ELF-1 (cell line): ENCODE results near the gene SLC1A7.

Source experiments
- DNase-seq: peaks from one replicate; pipeline ENCODE4 v3.0.0-alpha.2; 2016; ENCODE audit warnings: low read depth, low spot score

SLC1A7 gene

DNA sequence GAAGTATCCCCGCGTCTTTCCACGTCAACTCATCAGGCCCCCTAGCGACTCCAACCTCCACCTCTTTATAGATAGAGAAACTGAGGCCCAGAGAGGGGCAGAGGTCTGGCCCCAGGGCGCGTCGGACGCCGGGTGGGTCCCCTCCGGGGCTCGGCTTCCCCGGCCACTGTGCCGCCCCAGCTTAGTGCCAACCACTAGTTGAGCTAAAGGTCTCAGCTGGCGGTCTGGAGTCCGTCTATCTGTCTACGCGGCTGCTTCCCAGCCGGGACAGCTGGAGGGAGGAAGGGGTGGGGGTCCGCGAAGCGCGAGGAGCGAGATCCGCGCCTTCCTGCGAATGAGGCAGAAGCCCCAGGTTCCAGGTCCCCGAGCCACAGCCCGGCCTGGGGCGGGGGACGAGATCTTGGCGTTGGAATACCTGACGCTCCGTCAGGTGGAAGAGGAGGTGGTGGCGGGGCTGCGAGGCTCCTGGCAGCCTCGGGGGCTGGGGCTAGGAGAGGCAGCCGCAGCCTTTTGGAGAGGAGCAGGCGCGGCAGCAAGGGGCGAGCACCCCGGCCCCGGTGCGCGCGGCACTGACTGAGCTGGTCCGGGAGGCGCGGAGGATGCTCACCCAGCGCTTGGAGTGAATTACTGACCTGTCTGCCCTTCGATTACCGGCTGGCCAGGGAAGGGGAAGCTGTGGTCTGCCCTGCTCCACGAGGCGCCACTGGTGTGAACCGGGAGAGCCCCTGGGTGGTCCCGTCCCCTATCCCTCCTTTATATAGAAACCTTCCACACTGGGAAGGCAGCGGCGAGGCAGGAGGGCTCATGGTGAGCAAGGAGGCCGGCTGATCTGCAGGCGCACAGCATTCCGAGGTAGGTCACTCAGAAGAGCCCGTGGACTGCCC is 79.5 kb downstream of the SLC1A7 start:
- peak; percentile 44 for DNase-seq

DNA sequence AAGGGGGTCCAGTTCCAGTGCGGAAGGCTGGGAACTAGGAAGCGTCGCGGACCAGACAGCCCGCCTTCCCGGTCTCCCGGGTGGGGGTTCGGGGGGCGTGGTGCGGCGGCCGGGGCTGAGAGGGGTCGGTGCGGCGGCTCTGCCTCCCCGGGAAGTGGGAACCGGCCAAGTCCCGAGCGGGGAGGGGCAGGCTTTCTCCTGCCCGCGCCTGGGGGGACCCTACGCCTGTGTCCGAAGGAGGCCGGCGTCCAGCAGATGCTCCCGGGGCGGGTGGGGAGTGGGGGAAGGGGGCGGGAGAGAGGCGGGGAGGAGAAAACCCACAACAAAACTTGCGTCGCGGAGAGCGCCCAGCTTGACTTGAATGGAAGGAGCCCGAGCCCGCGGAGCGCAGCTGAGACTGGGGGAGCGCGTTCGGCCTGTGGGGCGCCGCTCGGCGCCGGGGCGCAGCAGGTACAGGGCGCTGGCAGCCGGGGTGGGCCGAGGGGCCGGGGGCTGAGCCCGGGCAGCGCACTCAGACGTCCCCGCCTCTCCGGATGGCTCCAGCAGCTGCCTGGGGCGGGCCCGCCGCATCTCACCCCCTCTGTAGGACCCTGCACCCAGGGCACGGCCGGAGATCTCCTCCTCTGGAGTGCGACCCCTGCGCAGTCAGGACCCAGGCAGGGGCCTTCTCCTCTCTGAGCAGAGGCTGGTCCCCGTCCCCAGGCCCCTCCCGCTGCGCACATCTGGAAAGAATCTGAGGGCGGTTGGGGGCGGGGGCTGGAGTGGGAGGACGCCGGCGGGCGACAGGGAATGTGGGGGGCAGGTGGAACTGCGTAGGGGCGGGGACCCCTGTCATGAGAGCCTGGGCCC is 80.4 kb downstream of the SLC1A7 start, which contains the start of gene PODN:
PODN (plus strand) TSS at position 355 of the 849 bp plus-strand sequence. CDS start 7,643 bp downstream, outside the sequence.
- no peak for DNase-seq

DNA sequence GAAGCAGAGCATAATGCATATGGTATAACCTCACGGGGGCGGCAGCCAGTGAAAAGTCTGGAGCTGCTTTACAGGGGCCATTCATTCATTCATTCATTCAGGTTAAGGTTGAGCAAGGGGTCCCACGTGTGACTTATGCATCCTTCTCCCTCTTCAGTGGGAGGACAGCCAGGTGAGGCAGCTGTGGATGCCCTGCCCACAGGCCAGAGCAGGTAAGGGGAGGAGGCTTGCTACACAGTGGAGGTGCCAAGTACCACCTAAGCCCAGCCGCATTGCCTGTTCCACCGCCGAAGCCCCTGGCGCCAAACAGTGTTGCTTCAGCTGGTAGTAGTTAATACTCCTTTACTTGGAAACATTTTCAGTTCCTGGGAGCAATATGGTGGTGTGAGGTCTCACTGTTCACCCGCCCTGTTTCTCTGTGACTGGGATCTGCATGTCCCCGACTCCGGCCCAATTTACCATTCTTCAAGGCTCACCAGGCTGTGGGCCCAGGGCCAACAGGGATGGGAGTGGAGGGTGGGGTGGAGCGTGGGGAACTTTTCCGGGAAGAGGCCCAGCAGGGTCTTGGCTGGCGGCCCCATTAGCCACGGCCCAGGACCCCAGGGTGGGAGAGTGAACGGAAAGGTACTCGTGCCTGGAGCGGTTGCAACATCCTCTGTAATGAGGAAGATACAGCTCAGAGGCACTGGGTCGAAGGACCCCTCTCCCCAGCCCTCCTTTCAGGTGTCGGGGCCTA is 81.1 kb downstream of the SLC1A7 start:
- no peak for DNase-seq

DNA sequence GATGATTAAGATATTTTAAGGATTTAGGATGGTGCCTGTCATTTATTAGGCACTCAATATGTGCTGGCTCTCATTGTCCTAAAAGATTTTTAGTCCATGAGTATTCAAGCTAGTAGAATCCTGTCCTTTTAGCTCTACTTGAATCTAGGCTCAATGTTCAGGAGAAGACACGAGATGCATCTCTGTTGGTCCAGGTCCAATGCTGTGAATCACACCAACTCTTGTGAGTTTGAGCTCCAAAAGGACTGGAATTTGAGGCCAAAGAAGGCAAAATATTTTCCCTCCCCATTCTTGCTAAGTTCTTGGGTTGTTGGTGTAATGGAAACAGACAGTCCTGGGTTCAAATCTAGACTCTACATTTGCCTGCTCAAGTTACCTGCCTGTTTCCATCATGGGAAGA is 81.9 kb downstream of the SLC1A7 start:
- DNase-seq, result no peak

DNA sequence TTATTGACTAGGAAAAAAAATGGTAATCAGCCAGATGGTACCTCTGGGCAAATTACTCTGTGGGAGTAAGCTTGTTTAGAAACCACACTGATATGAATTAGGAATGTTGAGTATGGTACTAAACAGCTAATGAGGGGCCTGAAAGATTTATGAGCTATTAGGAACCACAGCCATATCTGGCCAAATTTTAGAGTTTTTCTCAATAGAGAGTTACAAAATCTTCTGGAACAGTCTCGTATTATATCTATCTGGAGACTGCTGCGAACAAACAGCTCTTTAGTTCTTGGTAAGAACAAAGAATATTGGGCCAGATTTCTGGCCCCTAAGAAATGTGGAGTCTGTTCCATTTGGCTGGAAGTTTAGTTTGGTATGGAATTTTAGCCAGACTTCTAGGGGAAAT is 85.3 kb downstream of the SLC1A7 start:
- DNase-seq, result no peak

DNA sequence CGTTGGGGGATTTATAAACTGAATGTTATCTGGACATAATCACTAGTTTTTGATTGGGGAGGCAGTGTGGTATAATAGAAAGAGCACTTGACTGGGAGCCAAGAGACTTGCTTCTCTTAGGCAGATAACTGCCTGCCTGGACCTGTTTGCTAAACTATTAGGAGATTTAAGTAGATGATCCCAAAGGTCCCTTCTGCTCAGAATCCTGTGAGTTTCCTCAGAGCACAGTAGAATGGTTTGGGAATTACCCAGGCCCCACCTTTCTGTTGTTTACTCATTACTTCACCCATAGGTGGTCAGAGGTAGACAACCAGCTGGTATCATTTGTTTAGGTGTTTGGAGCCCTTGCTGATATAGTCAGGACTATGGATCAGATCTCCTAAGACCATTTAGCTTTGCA is 90.8 kb downstream of the SLC1A7 start:
- no peak for DNase-seq

DNA sequence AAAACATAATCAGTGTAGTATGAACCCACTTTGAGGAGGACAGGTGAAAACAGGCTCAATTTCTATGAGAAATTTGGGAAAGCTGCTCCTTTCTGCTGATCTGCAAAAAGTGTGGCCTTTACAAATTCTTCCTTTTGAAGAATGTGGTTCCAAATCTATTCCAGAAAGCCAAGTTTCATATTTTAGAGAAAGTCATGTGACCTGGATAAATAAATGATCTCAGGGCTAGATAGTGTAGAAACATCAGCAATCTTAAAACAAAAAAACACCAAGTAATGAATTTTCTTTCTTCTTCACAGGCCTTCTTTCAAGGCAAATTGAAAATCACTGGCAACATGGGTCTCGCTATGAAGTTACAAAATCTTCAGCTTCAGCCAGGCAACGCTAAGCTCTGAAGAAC is 92.1 kb downstream of the SLC1A7 start:
- no peak for DNase-seq

DNA sequence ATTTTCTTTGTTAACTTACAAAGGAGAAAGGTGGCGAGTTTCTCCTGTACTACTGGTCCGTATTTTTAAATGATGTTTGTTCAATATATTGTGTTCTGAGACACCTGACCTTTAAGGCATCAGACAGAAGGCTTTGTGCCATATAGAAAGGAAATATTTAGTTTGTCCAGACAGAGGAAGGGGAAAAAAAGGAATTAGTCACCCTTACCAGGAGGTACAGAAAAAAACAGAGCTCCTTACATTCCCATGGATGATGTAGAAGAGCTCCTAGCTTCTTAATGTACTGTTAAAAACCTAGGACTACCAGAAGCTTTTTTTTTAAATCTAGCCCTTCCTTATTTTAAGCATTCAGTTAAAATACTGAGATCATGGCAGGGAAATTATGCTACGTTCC is 92.9 kb downstream of the SLC1A7 start:
- DNase-seq, result no peak

DNA sequence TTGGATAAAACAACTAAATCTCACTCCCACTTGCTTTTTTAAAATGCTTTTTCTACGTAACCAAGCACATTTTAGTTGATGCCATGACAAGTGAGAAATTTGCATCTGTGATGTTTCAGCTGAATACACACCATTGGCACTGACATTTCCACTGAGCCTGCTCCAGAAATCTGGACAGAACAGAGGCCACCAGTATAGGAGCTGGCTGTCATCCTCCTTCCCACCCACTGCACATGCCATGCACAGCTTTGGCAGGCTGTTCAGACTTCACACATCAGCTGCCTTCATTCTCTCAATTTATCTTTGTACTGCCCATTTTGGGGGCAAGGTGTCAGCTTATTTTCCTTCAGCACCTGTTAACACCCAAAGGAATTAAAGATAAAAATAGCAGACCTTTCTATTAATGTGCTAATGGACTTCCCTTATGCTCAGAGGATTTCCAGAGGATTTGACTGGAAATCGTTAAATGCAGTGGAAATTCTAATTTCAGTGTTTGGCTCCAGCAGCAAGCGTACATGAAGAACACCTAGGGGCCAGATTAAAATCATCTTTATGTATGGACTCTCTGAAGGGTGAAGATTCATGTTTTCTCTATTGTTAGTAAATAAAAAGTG is 93.4 kb downstream of the SLC1A7 start:
- DNase-seq, result no peak

DNA sequence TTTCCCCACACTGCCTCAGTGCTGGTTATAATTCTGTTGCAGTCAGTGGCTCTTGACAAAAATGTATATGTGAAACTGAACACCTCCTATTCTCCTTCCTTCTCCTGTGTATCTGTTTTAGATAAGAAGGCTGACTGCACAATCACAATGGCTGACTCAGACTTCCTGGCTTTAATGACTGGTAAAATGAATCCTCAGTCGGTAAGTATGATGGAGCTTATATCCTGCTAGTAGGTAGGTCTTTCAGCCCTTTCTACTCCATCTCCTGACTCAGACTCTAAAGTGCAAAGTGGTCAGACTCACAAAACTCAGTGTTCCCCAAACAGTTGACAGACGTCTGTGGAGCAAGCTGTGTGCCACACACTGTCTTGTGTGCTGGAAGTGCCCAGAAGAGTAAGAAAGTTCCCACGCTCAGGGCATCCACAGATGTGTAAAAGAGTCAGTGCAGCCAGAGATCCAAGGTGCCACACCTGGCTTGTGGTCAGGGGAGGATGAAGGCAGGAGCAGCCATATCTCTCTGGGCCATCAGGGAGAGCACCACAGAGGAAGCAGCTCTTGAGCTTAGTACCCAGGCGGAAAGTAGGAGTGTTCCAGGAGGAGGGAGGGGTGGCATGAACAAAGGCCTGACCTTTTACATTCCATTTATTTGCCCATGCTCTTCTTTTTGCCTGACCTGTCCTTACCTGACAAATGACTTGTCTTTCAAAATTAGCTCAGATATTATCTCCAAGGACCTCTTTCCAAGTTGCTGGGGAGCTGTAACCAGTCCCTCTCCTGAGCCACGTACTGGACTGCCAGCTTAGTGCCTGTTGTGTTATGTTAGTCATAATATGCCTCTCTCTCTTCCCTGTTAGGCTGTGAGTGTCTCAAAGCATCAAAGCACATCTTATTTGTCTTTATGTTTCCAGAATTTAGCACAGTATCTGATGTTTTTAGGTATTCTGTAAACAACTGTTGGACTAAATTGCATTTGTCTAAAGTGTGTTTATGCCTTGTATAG is 94.4 kb downstream of the SLC1A7 start:
- no peak for DNase-seq

DNA sequence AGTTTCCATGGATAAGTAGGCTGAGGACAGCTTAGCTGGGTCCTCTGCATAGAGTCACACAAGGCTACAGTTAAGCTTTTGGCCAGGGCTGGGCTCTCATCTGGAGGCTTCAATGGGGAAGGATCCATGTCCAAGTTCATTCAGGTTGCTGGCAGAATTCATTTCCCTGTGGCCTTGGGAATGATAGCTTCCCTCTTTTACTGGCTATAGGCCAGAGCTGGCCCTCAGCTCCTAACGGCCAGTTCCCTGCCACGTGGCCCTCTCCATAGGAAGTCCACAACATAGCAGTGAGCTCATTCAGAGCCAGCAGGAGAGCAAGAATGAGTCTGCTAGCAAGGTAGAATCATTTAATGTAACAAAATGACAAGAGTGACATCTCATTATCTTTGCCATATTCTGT is 95.5 kb downstream of the SLC1A7 start:
- no peak for DNase-seq

DNA sequence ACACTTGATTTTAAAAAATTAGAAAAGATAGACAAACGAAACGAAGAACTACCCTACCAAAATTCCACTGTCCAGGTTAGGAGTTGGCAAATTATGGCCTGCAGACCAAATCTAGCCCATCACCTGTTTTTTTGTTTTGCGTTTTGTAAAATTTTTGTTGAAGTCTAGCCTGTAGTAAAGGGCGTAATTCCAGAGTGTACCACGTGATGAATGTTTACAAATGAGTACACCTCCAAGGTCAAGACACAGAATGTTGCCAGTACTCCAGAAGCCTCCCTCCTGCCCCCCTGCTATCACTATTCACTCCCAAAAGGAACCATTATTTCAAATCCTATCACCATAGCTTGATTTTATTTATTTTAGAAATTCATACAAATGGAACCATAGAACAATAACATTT is 97.5 kb downstream of the SLC1A7 start:
- no peak for DNase-seq

DNA sequence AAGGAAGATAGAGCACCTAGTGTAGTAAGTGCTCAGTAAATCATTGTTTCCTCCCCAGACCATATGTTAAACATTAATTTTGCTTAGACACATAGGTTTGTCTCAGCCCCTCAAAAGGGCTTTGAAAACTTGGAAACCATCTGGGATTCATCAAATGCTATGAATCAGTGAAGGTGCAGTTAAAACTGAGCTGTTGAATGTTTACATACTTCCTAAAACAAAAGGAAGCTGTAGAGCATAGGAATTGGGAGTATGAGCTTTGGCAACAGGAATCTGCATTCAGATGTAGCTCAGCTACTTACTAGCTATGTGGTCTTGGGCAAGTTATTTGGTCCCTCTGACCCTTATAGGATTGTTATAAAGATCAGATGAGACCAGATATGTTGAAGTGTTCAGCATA is 99.2 kb downstream of the SLC1A7 start:
- no peak for DNase-seq

DNA sequence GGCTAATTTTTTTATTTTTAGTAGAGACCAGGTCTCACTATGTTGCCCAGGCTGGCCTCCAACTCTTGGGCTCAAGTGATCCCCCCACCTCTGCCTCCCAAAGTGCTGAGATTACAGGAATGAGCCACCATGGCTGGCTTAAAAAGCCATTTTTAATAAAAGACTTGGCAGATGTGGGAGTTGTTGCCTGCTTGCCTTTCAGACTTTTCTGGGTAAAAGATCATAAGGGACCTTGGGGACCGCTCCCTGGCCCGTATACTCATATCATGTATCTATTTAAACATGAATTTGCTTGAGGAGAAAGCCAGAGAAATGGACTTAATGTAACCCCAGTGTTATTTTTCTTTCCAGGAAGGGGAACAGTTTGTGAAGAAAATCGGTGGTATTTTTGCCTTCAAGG is 103.9 kb downstream of the SLC1A7 start:
- no peak for DNase-seq
